GM23338 (cell line): ENCODE data around the gene ANKS1B. TPM values are rescaled to one million over a fixed set of nuclear protein-coding genes. Genes with fewer than 3 reads are reported as not detected.

Experiments used
- ATAC-seq: fragments of 200-7000 bp; cut with Tn5 transposase; 3 replicates; pipeline ENCODE4 v1.9.1; 2020
- DNase-seq: peaks from one replicate; pipeline ENCODE4 v3.0.0-alpha.2; 2015; ENCODE audit warnings: low spot score
- H2AFZ ChIP-seq: fragments of 200-600 bp; sonication (generic); 2 replicates; pipeline ENCODE4 v1.8.0; 2016; ENCODE audit warnings: antibody characterized with exemption, mild to moderate bottlenecking, moderate library complexity
- H3F3A ChIP-seq: fragments of 200-600 bp; sonication (generic); replicated peaks from 2 replicates; pipeline ENCODE4 v1.8.0; 2017; ENCODE audit warnings: antibody characterized with exemption, mixed run types, low read depth
- H3K27ac ChIP-seq: fragments of 200-600 bp; sonication (generic); 2 replicates; pipeline ENCODE4 v1.6.1; 2016; ENCODE audit warnings: low read depth
- H3K27me3 ChIP-seq: fragments of 200-600 bp; sonication (generic); 2 replicates; pipeline ENCODE4 v1.8.0; 2016; ENCODE audit warnings: mild to moderate bottlenecking, mixed run types, moderate library complexity; ENCODE audit not compliant: insufficient read depth
- H3K36me3 ChIP-seq: fragments of 200-600 bp; sonication (generic); 2 replicates; pipeline ENCODE4 v1.8.0; 2016; ENCODE audit warnings: mild to moderate bottlenecking; ENCODE audit not compliant: insufficient read depth
- H3K4me1 ChIP-seq: fragments of 200-600 bp; sonication (generic); 2 replicates; pipeline ENCODE4 v1.8.0; 2016; ENCODE audit warnings: mild to moderate bottlenecking, moderate library complexity; ENCODE audit not compliant: insufficient read depth
- H3K4me2 ChIP-seq: fragments of 200-600 bp; sonication (generic); 2 replicates; pipeline ENCODE4 v1.7.1; 2017; ENCODE audit warnings: mixed run types
- H3K4me3 ChIP-seq: fragments of 200-600 bp; sonication (generic); 2 replicates; pipeline ENCODE4 v1.6.1; 2016; ENCODE audit warnings: mixed run types
- H3K79me2 ChIP-seq: fragments of 200-600 bp; sonication (generic); replicated peaks from 2 replicates; pipeline ENCODE4 v1.8.0; 2017; ENCODE audit warnings: mild to moderate bottlenecking; ENCODE audit not compliant: insufficient read depth
- H3K9me2 ChIP-seq: fragments of 200-600 bp; sonication (generic); 2 replicates; pipeline ENCODE4 v1.8.0; 2017; ENCODE audit not compliant: insufficient read depth
- H4K20me1 ChIP-seq: fragments of 200-600 bp; sonication (generic); replicated peaks from 2 replicates; pipeline ENCODE4 v1.8.0; 2017; ENCODE audit warnings: mild to moderate bottlenecking; ENCODE audit not compliant: insufficient read depth
- H3K27ac Mint-ChIP-seq: 2 replicates; pipeline ENCODE4 v1.8.0; 2020; ENCODE audit warnings: inconsistent platforms, mild to moderate bottlenecking, moderate library complexity, mixed read lengths
- H3K27me3 Mint-ChIP-seq: 3 replicates; pipeline ENCODE4 v1.8.0; 2022; ENCODE audit warnings: low read depth, mild to moderate bottlenecking, moderate library complexity, mixed read lengths, inconsistent platforms; ENCODE audit not compliant: insufficient read depth, poor library complexity
- H3K36me3 Mint-ChIP-seq: 3 replicates; pipeline ENCODE4 v1.8.0; 2021; ENCODE audit warnings: low read depth, mild to moderate bottlenecking, inconsistent platforms, moderate library complexity, mixed read lengths
- H3K4me1 Mint-ChIP-seq: 3 replicates; pipeline ENCODE4 v1.8.0; 2020; ENCODE audit warnings: mild to moderate bottlenecking, inconsistent platforms, mixed read lengths
- H3K4me3 Mint-ChIP-seq: 3 replicates; pipeline ENCODE4 v1.8.0; 2021; ENCODE audit warnings: moderate library complexity, mild to moderate bottlenecking, inconsistent platforms, mixed read lengths
- H3K9me3 Mint-ChIP-seq: 3 replicates; pipeline ENCODE4 v1.8.0; 2020; ENCODE audit warnings: moderate library complexity, mild to moderate bottlenecking, inconsistent platforms, mixed read lengths
- CREB1 ChIP-seq: fragments of 250-450 bp; sonication (Bioruptor Pico); IDR thresholded peaks from 2 replicates; pipeline ENCODE4 v1.5.0; 2020; ENCODE audit warnings: low read depth, mild to moderate bottlenecking, moderate library complexity
- CTCF ChIP-seq, 2 experiments: fragments of 200-600 bp in 1 of 2; sonication (generic) in 1 of 2; conservative IDR thresholded peaks; 2 replicates each; pipeline versions ENCODE4 v1.5.1 to v1.6.1; 2016 to 2017; ENCODE audit warnings: antibody characterized with exemption in 2 of 2, low read depth in 2 of 2, mild to moderate bottlenecking in 2 of 2, moderate library complexity in 1 of 2
- ETS1 ChIP-seq: IDR thresholded peaks from 2 replicates; pipeline ENCODE4 v1.6.1; 2016; ENCODE audit warnings: antibody characterized with exemption
- EZH2 ChIP-seq: fragments of 200-600 bp; sonication (generic); IDR thresholded peaks from one replicate; pipeline ENCODE4 v1.8.0; 2017; ENCODE audit warnings: antibody characterized with exemption, mild to moderate bottlenecking, low read depth; ENCODE audit not compliant: unreplicated experiment
- EZH2phosphoT487 ChIP-seq: fragments of 200-600 bp; sonication (generic); IDR thresholded peaks from one replicate; pipeline ENCODE4 v1.8.1; 2018; ENCODE audit warnings: antibody characterized with exemption; ENCODE audit not compliant: unreplicated experiment
- JUNB ChIP-seq: IDR thresholded peaks from one replicate; pipeline ENCODE4 v1.6.1; 2016; ENCODE audit warnings: antibody characterized with exemption; ENCODE audit not compliant: unreplicated experiment
- NANOG ChIP-seq: IDR thresholded peaks from 2 replicates; pipeline ENCODE4 v1.6.1; 2016; ENCODE audit warnings: antibody characterized with exemption, borderline replicate concordance
- POLR2AphosphoS5 ChIP-seq: IDR thresholded peaks from 2 replicates; pipeline ENCODE4 v1.6.1; 2016; ENCODE audit warnings: antibody characterized with exemption, low read depth
- REST ChIP-seq: IDR thresholded peaks from one replicate; pipeline ENCODE4 v1.6.1; 2018; ENCODE audit warnings: antibody characterized with exemption; ENCODE audit not compliant: unreplicated experiment
- STAT1 ChIP-seq: IDR thresholded peaks from one replicate; pipeline ENCODE4 v1.6.1; 2016; ENCODE audit warnings: antibody characterized with exemption; ENCODE audit not compliant: unreplicated experiment
- ZNF114 ChIP-seq: fragments of 250-450 bp; sonication (Bioruptor Pico); IDR thresholded peaks from 2 replicates; pipeline ENCODE4 v1.5.0; 2020; ENCODE audit warnings: mild to moderate bottlenecking, moderate library complexity
- ZNF331 ChIP-seq: fragments of 250-450 bp; sonication (Bioruptor Pico); IDR thresholded peaks from 2 replicates; pipeline ENCODE4 v1.5.0; 2020; ENCODE audit warnings: low read depth, mild to moderate bottlenecking, moderate library complexity
- ZNF462 ChIP-seq: fragments of 250-450 bp; sonication (Bioruptor Pico); IDR thresholded peaks from 2 replicates; pipeline ENCODE4 v1.5.0; 2020; ENCODE audit warnings: mild to moderate bottlenecking, moderate library complexity
- polyA plus RNA-seq: library from polyadenylated mRNA; unstranded; fragments of >200 nt; fragmentation: Nextera tagmentation; extraction: Ambion mirVana; gene quantifications from 2 replicates; pipeline ENCODE4 v1.2.1, GENCODE V29; 2016
- total RNA-seq: library from RNA; depleted of rRNA; stranded (reverse); fragments of >200 nt; shearing (Covaris generic); gene quantifications from 2 replicates; pipeline ENCODE4 v1.2.3, GENCODE V29; 2014

The ANKS1B gene
- total and polyA plus RNA-seq, 2 experiments from 2014 or later, result 4.3 to 5.8 TPM

- DNase-seq (no peak), ATAC-seq (no peak)
- Histone ChIP-seq H3K27me3 (no peaks in the 10 kb centered on the region), H3K4me2 (no peak overlapping the region), H3K4me3 (no peak overlapping the region), H3K27ac (no peak overlapping the region), H3K36me3 (no peaks in the 10 kb centered on the region), H3K4me1 (no peaks in the 10 kb centered on the region), H3K79me2 (no peaks in the 10 kb centered on the region), H3K9me2 (peaks cover 15% of the 10 kb centered on the region; the same call in 1 of the 2 replicates), H3F3A (no peaks in the 10 kb centered on the region), H2AFZ (no peak overlapping the region), H4K20me1 (no peaks in the 10 kb centered on the region)
- no peaks in the 10 kb centered on the region for H3K9me3 Mint-ChIP-seq
- no peak overlapping the region for H3K4me3 Mint-ChIP-seq
- no peaks in the 10 kb centered on the region for H3K36me3 Mint-ChIP-seq
- peaks cover 5% of the 10 kb centered on the region; the same call in 2 of the 3 replicates for H3K4me1 Mint-ChIP-seq
- no peak for TF ChIP-seq STAT1
- no peak for TF ChIP-seq ETS1
- no peak for TF ChIP-seq ZNF114 (CRISPR knock-in tag)
- no peak for TF ChIP-seq EZH2
- no peak for TF ChIP-seq EZH2phosphoT487
- TF ChIP-seq CREB1 (CRISPR knock-in tag), result no peak
- no peak for TF ChIP-seq JUNB
- TF ChIP-seq REST, result no peak
- TF ChIP-seq NANOG, result no peak
- no peak for TF ChIP-seq POLR2AphosphoS5
- no peak for TF ChIP-seq ZNF462 (CRISPR knock-in tag)
- TF ChIP-seq CTCF (conservative IDR thresholded peaks at IDR 0.05; ENCODE audit: low read depth in 2 of 2), result no peak
- no peak for TF ChIP-seq ZNF331 (CRISPR knock-in tag)
- H3K27me3 Mint-ChIP-seq, result peaks cover 3% of the 10 kb centered on the region
- H3K27ac Mint-ChIP-seq, result no peak overlapping the region
These were observed 431.3 kb downstream of the ANKS1B start for GRCh38 chr12:99553461-99553860.
